HG02970 (cell line): Measurements from ENCODE around the gene DLST.
"Not testable (repeated sequence)": the region's sequence is repeated elsewhere in the genome, so short reads cannot be mapped to it uniquely, and the experiment has no call there.

Experiments
- ATAC-seq: cut with Tn5 transposase; IDR thresholded peaks from one replicate; pipeline ENCODE4 v1.9.1; 2021; ENCODE audit warnings: mild to moderate bottlenecking, moderate library complexity, moderate number of reproducible peaks; ENCODE audit not compliant: unreplicated experiment, low FRiP score

The DLST gene

GRCh38 chr14:74913393-74913910 is 31.7 kb downstream of the DLST start:
- ATAC-seq: no peak

- ATAC-seq: no peak
Measured at GRCh38 chr14:74913986-74914573, 32.4 kb downstream of the DLST start.

- no peak for ATAC-seq
Measured at GRCh38 chr14:74915426-74915825, 33.7 kb downstream of the DLST start.

GRCh38 chr14:74915826-74916225 is 34.1 kb downstream of the DLST start:
- no peak for ATAC-seq

- no peak for ATAC-seq
Measured at GRCh38 chr14:74917178-74917543, 35.4 kb downstream of the DLST start.

- no peak for ATAC-seq
Measured at GRCh38 chr14:74917646-74918081, 35.9 kb downstream of the DLST start.

- no peak for ATAC-seq
Measured at GRCh38 chr14:74918380-74918779, 36.7 kb downstream of the DLST start.

GRCh38 chr14:74919421-74920165 is 37.9 kb downstream of the DLST start:
- no peak for ATAC-seq

GRCh38 chr14:74920281-74920680 is 38.6 kb downstream of the DLST start:
- ATAC-seq: no peak

GRCh38 chr14:74921053-74921620 is 39.4 kb downstream of the DLST start:
- ATAC-seq: no peak

- no peak for ATAC-seq
Measured at GRCh38 chr14:74921987-74922751, 40.5 kb downstream of the DLST start.

GRCh38 chr14:74922752-74923401 is 41.2 kb downstream of the DLST start, which contains the start of gene RPS6KL1:
Gene RPS6KL1, minus strand, starts transcription at chr14:74923260. Its CDS starts 1,719 bp downstream, at chr14:74921541.
- ATAC-seq: no peak

- ATAC-seq: no peak
Measured at GRCh38 chr14:74924061-74924460, 42.3 kb downstream of the DLST start.

GRCh38 chr14:74927225-74927624 is 45.5 kb downstream of the DLST start:
- no peak for ATAC-seq

- ATAC-seq: no peak
Measured at GRCh38 chr14:74929242-74929641, 47.5 kb downstream of the DLST start.

GRCh38 chr14:74931744-74932143 is 50.0 kb downstream of the DLST start:
- not testable (repeated sequence) for ATAC-seq

GRCh38 chr14:74932401-74932901 is 50.7 kb downstream of the DLST start:
- ATAC-seq: no peak

GRCh38 chr14:74932936-74933335 is 51.2 kb downstream of the DLST start:
- not testable (repeated sequence) for ATAC-seq

GRCh38 chr14:74934041-74934440 is 52.3 kb downstream of the DLST start:
- no peak for ATAC-seq
